Measurements from ENCODE around the gene CDX1.

CDX1 gene

DNA sequence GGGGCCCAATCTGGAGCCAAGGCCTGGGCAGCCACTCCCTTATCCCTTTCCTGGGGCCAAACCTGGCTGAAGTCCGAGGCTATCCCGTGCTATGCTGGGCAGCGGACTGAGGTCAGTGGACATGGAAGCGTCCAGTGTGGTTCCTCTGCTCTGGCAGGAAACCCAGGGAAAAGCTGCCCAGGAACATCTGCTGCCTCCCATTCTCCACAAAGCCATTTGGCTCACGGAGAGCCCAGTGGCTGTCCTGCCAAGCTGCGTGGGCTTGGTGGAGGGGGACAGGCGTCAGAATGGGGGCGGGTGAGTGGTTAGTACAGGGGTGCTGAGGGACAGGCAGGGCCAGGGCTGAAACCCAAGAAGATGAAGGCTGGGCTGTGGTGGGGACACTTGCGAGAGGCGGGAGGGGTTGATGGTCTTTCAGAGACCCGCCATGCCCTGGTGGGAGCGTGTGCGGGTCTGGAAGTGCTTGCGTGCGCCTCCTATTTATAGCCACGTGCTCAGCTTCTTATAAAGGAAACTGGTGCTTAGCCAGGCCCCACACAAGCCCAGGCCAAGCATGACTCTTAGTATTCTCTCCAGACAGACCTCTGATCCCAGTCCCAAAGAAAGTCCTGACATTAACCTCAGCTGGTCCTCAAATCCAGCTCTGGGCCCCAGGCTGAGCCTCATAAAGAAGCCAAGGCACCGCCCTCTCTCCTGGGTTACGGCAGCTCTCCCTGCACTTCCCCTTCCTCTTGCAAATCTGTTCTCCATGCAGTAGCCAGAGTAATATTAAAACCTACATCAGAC is 13.9 kb downstream of the CDX1 start:
- no peak for TF ChIP-seq CTCF (conservative IDR thresholded peaks at IDR 0.05)
- H3K27ac ChIP-seq, result no peak overlapping the region

DNA sequence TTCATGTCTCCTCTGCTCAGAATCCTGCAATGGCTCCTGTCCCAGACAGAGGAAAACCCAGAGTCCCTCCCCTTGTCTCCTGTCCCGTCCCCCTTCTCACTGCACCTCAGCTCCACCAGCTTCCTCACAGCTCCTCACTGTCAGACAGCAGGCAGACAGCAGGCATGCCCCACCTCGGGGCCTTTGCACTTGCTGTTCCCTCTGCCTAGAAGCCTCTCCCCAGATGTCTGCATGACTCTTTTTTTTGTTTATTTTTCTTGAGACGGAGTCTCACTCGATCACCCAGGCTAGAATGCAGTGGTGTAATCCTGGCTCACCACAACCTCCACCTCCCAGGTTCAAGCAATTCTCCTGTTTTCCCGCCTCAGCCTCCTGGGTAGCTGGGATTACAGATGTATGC is 14.4 kb downstream of the CDX1 start:
- no peak for TF ChIP-seq CTCF (conservative IDR thresholded peaks at IDR 0.05)
- H3K27ac ChIP-seq, result no peak overlapping the region

DNA sequence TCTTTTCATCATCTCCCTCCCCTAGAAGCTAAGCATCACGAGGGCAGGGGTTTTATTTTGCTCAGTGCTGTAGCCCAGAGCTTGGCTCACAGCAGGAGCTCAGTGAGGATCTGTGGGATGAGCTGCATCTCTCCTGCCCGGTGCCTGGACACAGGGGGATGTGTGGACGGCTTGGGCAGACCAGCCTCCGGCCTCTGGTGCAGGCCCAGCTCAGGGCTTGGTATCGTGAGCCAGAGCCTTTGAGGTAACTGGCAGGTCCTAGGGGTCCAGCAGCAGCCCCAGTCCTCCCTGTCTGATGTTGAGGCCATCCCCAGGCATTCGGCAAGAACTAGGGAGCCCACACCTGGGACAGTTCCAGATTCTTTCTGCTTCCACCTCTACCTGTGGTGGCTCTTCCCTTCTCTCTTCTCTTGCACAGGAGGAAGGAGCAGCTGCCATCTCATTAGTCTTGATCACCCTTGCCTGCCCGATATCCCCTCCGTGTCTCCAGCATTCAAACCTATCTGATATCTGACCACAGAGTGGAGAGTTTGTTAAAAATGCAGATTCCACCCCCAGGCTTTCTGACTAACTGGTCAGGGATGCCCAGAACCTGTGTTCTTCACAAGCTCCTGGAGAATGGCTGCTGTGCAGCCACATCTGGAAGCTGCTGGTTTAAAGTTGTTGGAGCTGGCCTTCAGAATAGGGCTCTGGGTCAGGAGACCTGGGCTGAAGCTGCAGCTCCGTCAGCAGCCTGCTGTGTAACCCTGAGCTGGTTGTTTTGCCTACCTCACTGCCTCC is 15.4 kb downstream of the CDX1 start:
- no peak overlapping the region for H3K27ac ChIP-seq
- TF ChIP-seq CTCF (conservative IDR thresholded peaks at IDR 0.05), result no peak

DNA sequence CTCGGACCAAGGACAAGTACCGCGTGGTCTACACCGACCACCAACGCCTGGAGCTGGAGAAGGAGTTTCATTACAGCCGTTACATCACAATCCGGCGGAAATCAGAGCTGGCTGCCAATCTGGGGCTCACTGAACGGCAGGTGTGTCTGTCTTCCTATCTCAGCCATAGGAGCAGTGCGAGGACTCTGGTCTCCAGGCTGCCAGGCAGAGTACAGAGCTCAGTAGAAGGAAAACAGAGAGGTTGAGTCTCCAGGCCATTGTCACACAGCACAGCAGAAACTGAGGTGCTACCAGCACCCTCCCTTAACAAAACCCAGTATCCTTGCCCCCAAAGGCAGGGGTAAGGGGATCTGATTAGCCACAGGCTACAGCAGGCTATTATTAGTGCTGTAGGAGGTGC is 16.2 kb downstream of the CDX1 start:
- H3K27ac ChIP-seq, result no peak overlapping the region
- no peak for TF ChIP-seq CTCF (conservative IDR thresholded peaks at IDR 0.05)

DNA sequence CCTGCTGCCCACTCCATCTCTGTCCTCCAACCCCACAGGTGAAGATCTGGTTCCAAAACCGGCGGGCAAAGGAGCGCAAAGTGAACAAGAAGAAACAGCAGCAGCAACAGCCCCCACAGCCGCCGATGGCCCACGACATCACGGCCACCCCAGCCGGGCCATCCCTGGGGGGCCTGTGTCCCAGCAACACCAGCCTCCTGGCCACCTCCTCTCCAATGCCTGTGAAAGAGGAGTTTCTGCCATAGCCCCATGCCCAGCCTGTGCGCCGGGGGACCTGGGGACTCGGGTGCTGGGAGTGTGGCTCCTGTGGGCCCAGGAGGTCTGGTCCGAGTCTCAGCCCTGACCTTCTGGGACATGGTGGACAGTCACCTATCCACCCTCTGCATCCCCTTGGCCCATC is 16.9 kb downstream of the CDX1 start:
- no peak for TF ChIP-seq CTCF (conservative IDR thresholded peaks at IDR 0.05)
- no peak overlapping the region for H3K27ac ChIP-seq

DNA sequence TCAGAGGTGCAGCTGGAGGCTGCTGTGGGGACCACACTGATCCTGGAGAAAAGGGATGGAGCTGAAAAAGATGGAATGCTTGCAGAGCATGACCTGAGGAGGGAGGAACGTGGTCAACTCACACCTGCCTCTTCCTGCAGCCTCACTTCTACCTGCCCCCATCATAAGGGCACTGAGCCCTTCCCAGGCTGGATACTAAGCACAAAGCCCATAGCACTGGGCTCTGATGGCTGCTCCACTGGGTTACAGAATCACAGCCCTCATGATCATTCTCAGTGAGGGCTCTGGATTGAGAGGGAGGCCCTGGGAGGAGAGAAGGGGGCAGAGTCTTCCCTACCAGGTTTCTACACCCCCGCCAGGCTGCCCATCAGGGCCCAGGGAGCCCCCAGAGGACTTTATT is 17.4 kb downstream of the CDX1 start:
- TF ChIP-seq CTCF (conservative IDR thresholded peaks at IDR 0.05), result no peak
- H3K27ac ChIP-seq, result no peak overlapping the region

GRCh38 chr5:150184990-150185912 is 18.7 kb downstream of the CDX1 start:
- no peak for TF ChIP-seq CTCF (conservative IDR thresholded peaks at IDR 0.05)
- H3K27ac ChIP-seq, result peak overlapping the region; percentile 14; the same call in 1 of the 2 replicates
